OCI-M2 (cell line): ENCODE data around the gene SNRNP35.
"Not testable (repeated sequence)": the region's sequence is repeated elsewhere in the genome, so short reads cannot be mapped to it uniquely, and the experiment has no call there.

Experiments
- DNase-seq: peaks from one replicate; lab custom pipeline; 2025; ENCODE audit not compliant: unreplicated experiment; lab: John Stamatoyannopoulos, UW

The SNRNP35 gene

GRCh38 chr12:123457980-123458779 is at the start of gene SNRNP35:
SNRNP35 (plus strand) TSS chr12:123458139; CDS start chr12:123465541, 7,402 bp downstream.
- peak; percentile 55 for DNase-seq

GRCh38 chr12:123408619-123409018 is 49.3 kb upstream of the SNRNP35 start:
- DNase-seq, result not testable (repeated sequence)

- not testable (repeated sequence) for DNase-seq
These were observed 48.5 kb upstream of the SNRNP35 start for GRCh38 chr12:123409284-123410040.

GRCh38 chr12:123410041-123410412 is 47.9 kb upstream of the SNRNP35 start:
- no peak for DNase-seq

GRCh38 chr12:123421314-123421713 is 36.6 kb upstream of the SNRNP35 start:
- no peak for DNase-seq

- DNase-seq, result no peak
These were observed 30.7 kb upstream of the SNRNP35 start for GRCh38 chr12:123427036-123427769.

- no peak for DNase-seq
These were observed 29.3 kb upstream of the SNRNP35 start for GRCh38 chr12:123428591-123428990.

GRCh38 chr12:123429101-123429500 is 28.8 kb upstream of the SNRNP35 start:
- not testable (repeated sequence) for DNase-seq

- DNase-seq, result not testable (repeated sequence)
These were observed 25.8 kb upstream of the SNRNP35 start for GRCh38 chr12:123431951-123432817.

GRCh38 chr12:123433615-123434014 is 24.3 kb upstream of the SNRNP35 start:
- no peak for DNase-seq

- no peak for DNase-seq
These were observed 22.3 kb upstream of the SNRNP35 start for GRCh38 chr12:123435636-123436016.

- DNase-seq, result peak; percentile 9
These were observed 21.6 kb upstream of the SNRNP35 start, which contains the start of gene RILPL2 for GRCh38 chr12:123436017-123436964. RILPL2 (minus strand) TSS chr12:123436684; CDS start chr12:123436420, 264 bp downstream.

- DNase-seq, result no peak
These were observed 16.3 kb upstream of the SNRNP35 start for GRCh38 chr12:123441523-123442164.

GRCh38 chr12:123442774-123443173 is 15.2 kb upstream of the SNRNP35 start:
- no peak for DNase-seq

GRCh38 chr12:123444092-123445026 is 13.6 kb upstream of the SNRNP35 start:
- no peak for DNase-seq

GRCh38 chr12:123445388-123446332 is 12.3 kb upstream of the SNRNP35 start:
- no peak for DNase-seq

GRCh38 chr12:123446333-123446713 is 11.6 kb upstream of the SNRNP35 start:
- no peak for DNase-seq
